NCI-H2107 treated with DMSO at 0.1 percent for 48 hours (cell line): ENCODE results near the gene PIP4K2B.

Experiments used
- DNase-seq: peaks from one replicate; lab custom pipeline; 2025; ENCODE audit not compliant: unreplicated experiment; lab: John Stamatoyannopoulos, UW

Gene PIP4K2B

DNA sequence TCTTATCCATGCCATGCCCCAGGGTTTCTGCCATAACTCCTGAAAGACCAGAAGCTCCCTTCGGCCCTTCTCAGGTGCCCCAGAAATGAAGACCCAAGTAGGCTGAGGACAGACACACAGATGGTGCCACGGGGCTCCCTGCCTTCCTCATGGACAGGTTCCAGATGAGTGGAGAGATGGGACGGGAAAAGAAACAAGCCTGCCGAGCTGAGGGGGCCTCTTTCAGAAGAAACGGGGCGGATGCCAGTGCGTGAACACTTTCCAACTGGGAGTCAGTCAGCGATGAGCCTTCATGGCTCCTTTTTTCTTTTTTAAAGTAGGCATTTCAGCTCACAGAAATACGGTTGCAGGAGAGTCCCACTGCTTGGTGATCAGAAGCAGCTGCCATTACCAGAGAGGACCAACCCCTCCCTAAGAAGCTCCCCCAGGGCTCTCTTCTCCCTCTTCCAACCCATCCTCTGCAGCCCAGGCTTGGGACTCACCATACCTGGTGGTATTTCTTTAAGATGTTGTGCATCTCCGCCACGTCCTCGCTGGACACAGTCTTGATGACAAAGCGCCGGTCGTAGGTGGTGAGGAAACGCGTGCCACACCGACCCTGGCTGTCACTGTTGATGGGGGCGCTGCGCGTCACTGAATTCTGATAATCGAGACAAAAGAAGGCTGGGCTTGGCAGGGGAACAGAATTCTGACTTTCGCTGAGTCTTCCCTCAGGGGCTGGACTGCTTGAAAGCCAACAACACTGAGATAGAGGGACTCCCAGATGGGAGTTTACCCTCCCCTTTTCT lies 19.2 kb downstream of the PIP4K2B start:
- no peak for DNase-seq

DNA sequence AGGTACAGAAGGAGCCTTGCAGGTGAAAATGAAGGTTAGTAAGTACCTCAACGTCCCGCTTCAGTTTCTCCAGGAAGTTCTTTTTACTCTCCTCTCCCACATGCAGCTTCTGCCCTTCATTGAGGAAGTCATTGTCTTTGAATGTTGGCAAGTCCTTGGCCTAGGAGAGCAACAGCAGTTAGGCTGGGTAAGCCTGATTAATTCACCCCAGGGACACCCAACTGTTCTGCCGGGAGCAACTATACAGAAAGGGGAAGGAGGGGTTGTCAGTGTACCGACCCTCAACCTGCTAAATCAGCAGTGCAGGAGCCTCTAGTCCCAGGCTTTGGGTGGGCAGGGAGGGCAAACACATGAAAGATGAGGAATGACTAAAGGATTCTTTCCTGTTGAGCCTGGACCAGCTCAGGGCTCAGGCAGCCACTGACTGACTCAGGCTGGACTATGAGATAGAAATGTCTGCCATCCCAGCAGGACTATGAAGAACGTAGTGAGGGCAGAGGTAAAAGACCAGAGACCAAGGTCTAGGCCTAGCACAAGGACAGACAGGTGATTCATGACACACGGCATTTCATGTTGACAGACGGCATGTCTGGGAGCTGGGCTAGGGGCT lies 21.6 kb downstream of the PIP4K2B start:
- DNase-seq = no peak

DNA sequence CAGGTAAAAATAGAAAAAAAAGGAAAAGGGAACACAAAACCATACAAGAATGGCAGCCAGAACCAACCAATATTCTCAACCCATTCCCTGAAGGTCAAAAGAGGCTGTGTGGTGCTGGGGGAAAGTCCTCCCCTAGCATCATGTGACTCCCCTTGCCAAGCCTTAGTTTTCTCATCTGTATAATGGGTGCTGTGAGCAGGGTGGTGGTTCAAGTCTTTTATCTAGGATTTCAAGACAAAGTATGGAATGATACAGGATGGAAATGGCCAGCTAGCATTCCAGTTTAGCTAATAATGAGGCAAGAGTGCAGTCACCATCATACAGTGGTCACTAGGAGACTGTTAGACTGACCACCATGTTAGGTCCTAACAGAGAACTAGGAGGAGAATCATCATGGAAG lies 26.1 kb downstream of the PIP4K2B start:
- no peak for DNase-seq

DNA sequence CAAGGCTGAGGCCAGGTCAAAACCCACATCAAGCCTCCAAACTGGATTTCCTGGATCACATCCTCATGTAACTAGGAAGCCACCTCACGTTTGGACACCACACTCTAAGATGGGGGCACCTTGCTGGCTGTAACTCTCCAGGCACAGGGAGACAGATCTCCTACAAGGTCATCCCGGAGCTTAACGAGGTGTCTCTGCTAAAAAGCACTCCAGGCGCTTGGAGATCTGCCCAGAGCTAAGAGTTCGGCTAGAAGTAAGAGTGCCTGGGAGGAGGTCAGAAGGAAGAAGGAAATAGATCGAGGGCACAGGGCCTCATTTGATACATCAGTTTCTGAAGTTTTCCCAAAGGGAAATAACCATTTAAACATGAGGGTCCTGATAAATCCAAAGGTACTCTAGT lies 30.9 kb downstream of the PIP4K2B start:
- no peak for DNase-seq

GRCh38 chr17:38766341-38766740 lies 33.0 kb downstream of the PIP4K2B start:
- no peak for DNase-seq

DNA sequence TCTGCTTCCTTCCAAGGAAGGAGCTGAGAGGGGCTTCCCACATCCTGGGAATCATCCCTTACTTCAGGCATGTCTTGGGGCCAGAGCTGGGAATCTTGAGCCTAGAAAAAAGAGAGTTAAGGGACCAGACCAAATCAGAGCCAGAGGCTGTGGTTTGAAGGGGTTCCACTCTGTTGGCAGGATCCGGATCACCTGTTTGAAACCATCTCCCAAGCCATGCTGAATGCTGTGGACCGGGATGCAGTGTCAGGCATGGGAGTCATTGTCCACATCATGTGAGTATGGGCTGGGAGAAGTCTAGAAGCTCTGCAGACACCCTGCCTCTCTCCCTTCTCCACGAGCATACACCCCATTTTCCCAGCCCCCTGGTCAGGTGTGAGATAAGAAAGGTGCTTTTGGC lies 37.1 kb downstream of the PIP4K2B start:
- DNase-seq = no peak

DNA sequence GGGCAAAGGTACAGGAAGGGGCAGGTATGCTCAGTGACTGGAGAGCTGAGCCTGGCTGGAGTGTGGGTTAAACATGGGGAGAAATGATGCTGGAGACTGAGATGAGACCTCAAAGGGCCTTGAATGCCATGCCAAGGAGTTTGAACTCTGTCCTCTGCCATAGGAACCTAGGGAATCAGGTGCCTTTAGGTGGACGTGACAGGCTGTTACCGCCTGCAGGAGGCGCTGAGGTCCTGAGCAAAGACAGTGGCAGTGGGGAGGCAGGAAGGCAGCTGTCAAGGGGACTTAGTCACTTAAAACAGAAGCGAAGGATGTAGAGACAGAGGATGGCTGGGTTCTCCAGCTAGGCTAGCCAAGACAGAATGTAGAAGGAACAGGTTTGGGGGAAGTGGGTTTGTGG lies 37.7 kb downstream of the PIP4K2B start:
- no peak for DNase-seq

GRCh38 chr17:38753071-38753506 lies 46.3 kb downstream of the PIP4K2B start:
- no peak for DNase-seq

DNA sequence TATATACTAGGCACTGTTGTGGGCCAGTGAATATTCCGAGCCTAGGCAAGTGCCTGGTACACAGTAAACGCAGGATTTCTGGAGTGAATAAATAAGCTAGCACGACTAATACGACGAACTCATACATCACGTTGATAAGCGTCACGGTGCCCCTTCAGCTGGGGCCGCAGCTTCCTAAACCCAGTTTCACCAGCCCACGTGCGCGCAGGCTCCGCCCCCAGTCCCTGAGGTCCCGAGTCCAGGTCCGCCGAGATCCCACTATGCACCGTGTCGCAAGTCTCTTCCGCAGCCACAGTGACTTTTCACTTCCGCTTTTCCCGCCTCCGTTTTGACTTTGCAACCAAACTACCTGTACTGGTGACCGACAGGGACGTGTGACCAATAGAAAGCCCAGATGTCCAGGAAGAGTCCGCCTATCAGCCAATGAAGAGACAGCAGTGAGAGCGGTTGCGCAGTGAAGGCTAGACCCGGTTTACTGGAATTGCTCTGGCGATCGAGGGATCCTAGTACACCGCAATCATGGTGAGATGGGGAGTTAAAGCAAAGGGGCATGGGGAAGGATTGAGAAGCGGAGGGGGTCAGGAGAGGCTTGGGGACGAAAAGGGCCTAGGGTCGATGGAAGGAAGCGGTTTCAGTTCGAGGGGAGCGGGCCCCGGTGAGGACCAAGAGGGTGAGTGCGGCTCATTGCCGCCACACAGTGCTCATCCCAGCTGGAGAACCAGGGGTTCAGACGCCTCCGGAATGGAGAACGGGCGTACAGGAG lies 46.9 kb downstream of the PIP4K2B start, which contains the start of gene PSMB3:
Gene PSMB3, plus strand, starts transcription at position 434 of the 763 bp plus-strand sequence. Its CDS starts 86 bp downstream, at position 520.
- peak; percentile 99 for DNase-seq

- peak; percentile 74 for DNase-seq
Observed at GRCh38 chr17:38751808-38752307, 47.5 kb downstream of the PIP4K2B start.

DNA sequence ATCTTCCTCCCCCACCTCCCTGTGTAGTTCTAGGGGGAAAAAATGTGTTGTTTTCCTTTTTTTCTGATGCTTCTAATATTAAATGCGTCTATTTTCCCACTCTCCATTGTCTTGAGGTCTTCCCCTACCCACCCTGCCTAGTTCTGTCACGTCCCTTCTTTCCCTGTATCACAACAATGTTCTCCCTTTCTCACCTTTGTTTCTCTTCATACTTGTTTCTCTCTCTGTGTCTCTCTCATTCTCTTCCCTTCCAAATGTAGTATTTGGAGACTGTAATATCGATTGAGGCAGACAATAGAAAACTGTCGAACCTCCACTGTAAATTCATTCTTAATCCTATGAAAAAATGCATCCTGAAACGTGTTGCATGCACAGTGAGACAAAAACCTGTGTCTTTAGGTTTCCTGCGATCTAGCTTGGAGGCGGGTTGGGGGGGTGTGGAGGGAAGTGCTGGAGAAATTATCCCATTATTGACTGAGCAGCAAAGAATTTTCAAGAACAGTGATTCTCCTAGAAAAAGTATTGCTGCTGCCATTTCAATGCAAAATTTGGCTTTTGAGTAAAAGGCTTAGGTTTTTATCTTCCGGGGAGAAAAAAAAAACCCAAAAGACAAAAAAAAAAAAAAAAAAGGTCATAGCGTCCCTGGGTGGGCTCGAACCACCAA lies 48.1 kb downstream of the PIP4K2B start:
- DNase-seq = peak; percentile 49

- DNase-seq = peak; percentile 52
Observed at GRCh38 chr17:38750312-38751121, 48.8 kb downstream of the PIP4K2B start.

DNA sequence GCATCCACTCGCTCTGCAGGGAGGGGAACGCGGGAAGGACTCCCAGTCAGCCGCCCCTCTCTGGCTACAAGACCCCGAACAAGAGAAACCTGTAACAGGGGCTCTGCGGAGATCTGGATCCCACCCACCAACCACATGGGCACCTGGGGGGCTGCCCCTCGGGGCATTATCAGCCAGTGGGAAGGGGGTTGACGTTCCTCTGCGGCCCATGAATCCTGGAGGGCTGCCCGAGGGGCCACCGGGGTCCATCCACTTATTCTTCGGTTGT lies 49.4 kb downstream of the PIP4K2B start:
- no peak for DNase-seq

GRCh38 chr17:38749223-38750043 lies 49.9 kb downstream of the PIP4K2B start:
- DNase-seq = no peak

GRCh38 chr17:38748892-38749222 lies 50.5 kb downstream of the PIP4K2B start:
- DNase-seq = no peak

DNA sequence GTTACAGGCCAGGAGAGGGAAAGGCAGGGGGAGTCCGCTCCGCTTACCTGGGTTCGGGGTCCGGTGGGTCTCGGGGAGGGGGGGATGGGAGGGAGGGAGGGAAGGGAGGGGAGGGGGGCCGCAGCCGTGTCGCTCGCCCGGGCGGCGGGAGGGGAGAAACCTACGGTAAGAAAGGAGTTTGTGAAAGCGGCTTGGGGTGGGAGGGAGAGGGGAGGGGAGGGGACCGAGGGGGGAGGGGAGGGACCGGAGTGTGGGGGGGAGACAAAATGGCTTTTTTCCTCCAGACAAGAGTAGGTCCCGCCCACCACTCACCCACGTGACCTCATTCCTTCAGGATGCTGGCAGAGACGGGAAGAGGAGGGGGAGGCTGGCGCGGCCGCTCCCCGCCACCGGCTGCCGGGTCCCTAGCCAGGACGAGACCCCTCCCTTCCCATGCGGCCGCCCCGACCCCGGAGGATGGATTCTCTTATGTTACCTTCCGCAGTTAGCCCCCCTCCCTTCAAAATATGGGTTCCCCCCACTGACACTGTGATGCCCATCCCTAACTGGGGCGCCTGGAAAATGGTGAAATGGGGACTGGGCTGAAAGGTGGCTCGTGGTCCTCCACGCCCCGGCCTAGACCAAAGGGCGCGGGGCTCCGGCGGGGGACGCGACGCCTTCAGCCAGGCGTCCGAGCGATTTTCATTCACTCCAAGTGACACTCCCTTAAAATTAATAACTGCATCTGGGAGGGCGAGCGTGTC lies 51.0 kb downstream of the PIP4K2B start, which contains the start of gene PCGF2:
Gene PCGF2, minus strand, starts transcription at position 188 of the 743 bp plus-strand sequence. CDS start 7,934 bp downstream, outside the sequence.
- DNase-seq = peak; percentile 71

GRCh38 chr17:38747463-38748148 lies 51.8 kb downstream of the PIP4K2B start:
- DNase-seq = no peak

GRCh38 chr17:38746849-38747462 lies 52.4 kb downstream of the PIP4K2B start:
- no peak for DNase-seq
